Thyroid gland (tissue), 4 donors: Measurements from ENCODE around the gene COG5. TPM values are rescaled to one million over a fixed set of nuclear protein-coding genes. Genes with fewer than 3 reads are reported as not detected.

Experiments
- DNase-seq, 2 donors: peaks; one replicate each; pipeline ENCODE4 v3.0.0-alpha.2; 2019
- H3K27ac ChIP-seq, 3 donors: fragments of 200-600 bp; sonication (generic); 1 replicate in 2 of 3; 2 replicates in 1 of 3; pipeline ENCODE4 v1.5.1; 2016 to 2019; ENCODE audit warnings: mild to moderate bottlenecking in 1 of 3, moderate library complexity in 1 of 3
- H3K27me3 ChIP-seq: fragments of 200-600 bp; sonication (generic); one replicate; pipeline ENCODE4 v1.5.1; 2019
- H3K36me3 ChIP-seq, 2 donors: fragments of 200-600 bp; sonication (generic); one replicate each; pipeline ENCODE4 v1.5.1; 2016 to 2019
- H3K4me1 ChIP-seq, 2 donors: fragments of 200-600 bp; sonication (generic); one replicate each; pipeline ENCODE4 v1.5.1; 2017 to 2019
- H3K4me3 ChIP-seq, 3 donors: fragments of 200-600 bp; sonication (generic); replicated peaks in 1 of 3; 1 replicate in 2 of 3; 2 replicates in 1 of 3; pipeline ENCODE4 v1.5.1; 2016; ENCODE audit warnings: mild to moderate bottlenecking in 1 of 3
- H3K9me3 ChIP-seq: fragments of 200-600 bp; sonication (generic); one replicate; pipeline ENCODE4 v1.5.1; 2017
- POLR2A ChIP-seq, 2 donors: fragments of 450-650 bp; IDR thresholded peaks; one replicate each; pipeline ENCODE4 v1.6.1; 2017; ENCODE audit warnings: antibody characterized with exemption in 2 of 2, mild to moderate bottlenecking in 2 of 2, moderate library complexity in 1 of 2
- WGBS, 2 donors: methylation state at CpG; one replicate each; pipeline ENCODE4 v1.1.5; 2017; 5-methylcytosine and 5-hydroxymethylcytosine counted together
- intact Hi-C: fragments of 100-400 bp; cut with DNase I; formaldehyde crosslinking; loops from one replicate; pipeline ENCODE4 v1.15.1; 2023
- total RNA-seq, 4 donors: library from RNA; depleted of rRNA; stranded (reverse); fragments of >200 nt; gene quantifications; one replicate each; pipeline ENCODE4 v1.2.3, GENCODE V29; 2016
- TF ChIP-seq, protein P1 (sequence below), 6 experiments: fragments of 200-600 bp in 3 of 6; fragments of 450-650 bp in 3 of 6; sonication (generic) in 3 of 6; IDR thresholded peaks; one replicate each; pipeline ENCODE4 v1.5.1; 2016 to 2019; ENCODE audit warnings: antibody characterized with exemption in 6 of 6, mild to moderate bottlenecking in 2 of 6, inconsistent platforms in 1 of 6, moderate library complexity in 1 of 6

Gene COG5
- total RNA-seq, 4 donors from 2014 or later = 108 to 268 (median 148) TPM

- intact Hi-C loops = no loop called here
- no peak overlapping the region for H3K27ac ChIP-seq
- WGBS, 2 donors = 93 to 98% methylated on average over 5 of the region's 5 CpGs
- no peaks in the 10 kb centered on the region for H3K36me3 ChIP-seq
- no peaks in the 10 kb centered on the region for H3K9me3 ChIP-seq
- no peak overlapping the region for H3K4me3 ChIP-seq
- H3K4me1 ChIP-seq = no peaks in the 10 kb centered on the region
- TF ChIP-seq, protein P1, sequence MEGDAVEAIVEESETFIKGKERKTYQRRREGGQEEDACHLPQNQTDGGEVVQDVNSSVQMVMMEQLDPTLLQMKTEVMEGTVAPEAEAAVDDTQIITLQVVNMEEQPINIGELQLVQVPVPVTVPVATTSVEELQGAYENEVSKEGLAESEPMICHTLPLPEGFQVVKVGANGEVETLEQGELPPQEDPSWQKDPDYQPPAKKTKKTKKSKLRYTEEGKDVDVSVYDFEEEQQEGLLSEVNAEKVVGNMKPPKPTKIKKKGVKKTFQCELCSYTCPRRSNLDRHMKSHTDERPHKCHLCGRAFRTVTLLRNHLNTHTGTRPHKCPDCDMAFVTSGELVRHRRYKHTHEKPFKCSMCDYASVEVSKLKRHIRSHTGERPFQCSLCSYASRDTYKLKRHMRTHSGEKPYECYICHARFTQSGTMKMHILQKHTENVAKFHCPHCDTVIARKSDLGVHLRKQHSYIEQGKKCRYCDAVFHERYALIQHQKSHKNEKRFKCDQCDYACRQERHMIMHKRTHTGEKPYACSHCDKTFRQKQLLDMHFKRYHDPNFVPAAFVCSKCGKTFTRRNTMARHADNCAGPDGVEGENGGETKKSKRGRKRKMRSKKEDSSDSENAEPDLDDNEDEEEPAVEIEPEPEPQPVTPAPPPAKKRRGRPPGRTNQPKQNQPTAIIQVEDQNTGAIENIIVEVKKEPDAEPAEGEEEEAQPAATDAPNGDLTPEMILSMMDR (IDR thresholded peaks at IDR 0.05) = no peak
- TF ChIP-seq POLR2A (IDR thresholded peaks at IDR 0.05) = no peak
- DNase-seq = no peak
- H3K27me3 ChIP-seq = no peaks in the 10 kb centered on the region
These were observed 124.7 kb downstream of the COG5 start for GRCh38 chr7:107439025-107439424.

- Histone ChIP-seq H3K27me3 (no peaks in the 10 kb centered on the region), H3K36me3 (no peaks in the 10 kb centered on the region), H3K4me1 (no peaks in the 10 kb centered on the region), H3K27ac (no peak overlapping the region), H3K9me3 (no peaks in the 10 kb centered on the region), H3K4me3 (no peak overlapping the region)
- 94 to 96% methylated on average over 1 of the region's 1 CpG for WGBS, 2 donors
- intact Hi-C loops = no loop called here
- TF ChIP-seq, protein P1 (IDR thresholded peaks at IDR 0.05) = no peak
- DNase-seq = no peak
These were observed 128.0 kb downstream of the COG5 start for GRCh38 chr7:107435749-107436148.

DNA sequence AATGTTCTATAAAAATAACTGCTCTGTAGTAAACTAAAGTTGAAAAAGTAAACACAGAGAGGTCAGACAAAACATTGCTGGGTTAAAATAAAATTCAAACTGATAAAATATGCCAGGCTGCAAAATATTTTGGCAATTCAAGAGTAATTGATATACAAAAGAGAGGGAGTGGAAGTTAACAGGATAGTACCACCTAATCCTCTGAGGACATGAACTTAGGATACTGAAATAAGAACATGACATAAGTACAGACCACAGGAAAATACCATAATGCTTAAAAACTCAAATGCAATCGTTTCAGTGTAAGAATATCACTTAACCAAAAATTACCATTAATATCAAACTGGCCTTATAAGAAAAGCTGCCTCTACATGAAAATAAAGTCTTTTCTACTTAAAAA lies 131.5 kb downstream of the COG5 start:
- Histone ChIP-seq H3K27me3 (no peaks in the 10 kb centered on the region), H3K4me3 (no peak overlapping the region), H3K9me3 (no peaks in the 10 kb centered on the region), H3K27ac (no peak overlapping the region), H3K4me1 (no peaks in the 10 kb centered on the region), H3K36me3 (no peaks in the 10 kb centered on the region)
- no peak for TF ChIP-seq POLR2A (IDR thresholded peaks at IDR 0.05)
- TF ChIP-seq, protein P1 (IDR thresholded peaks at IDR 0.05) = no peak
- DNase-seq = no peak
- intact Hi-C loops = no loop called here
- WGBS, 2 donors = 82 to 83% methylated on average over 1 of the region's 1 CpG

GRCh38 chr7:107430057-107430456 lies 133.7 kb downstream of the COG5 start:
- H3K4me3 ChIP-seq = no peak overlapping the region
- intact Hi-C loops = no loop called here
- H3K4me1 ChIP-seq = no peaks in the 10 kb centered on the region
- no peak overlapping the region for H3K27ac ChIP-seq
- H3K9me3 ChIP-seq = no peaks in the 10 kb centered on the region
- TF ChIP-seq POLR2A (IDR thresholded peaks at IDR 0.05) = no peak
- TF ChIP-seq, protein P1 (IDR thresholded peaks at IDR 0.05) = no peak
- DNase-seq = no peak
- H3K27me3 ChIP-seq = no peaks in the 10 kb centered on the region
- no peaks in the 10 kb centered on the region for H3K36me3 ChIP-seq

DNA sequence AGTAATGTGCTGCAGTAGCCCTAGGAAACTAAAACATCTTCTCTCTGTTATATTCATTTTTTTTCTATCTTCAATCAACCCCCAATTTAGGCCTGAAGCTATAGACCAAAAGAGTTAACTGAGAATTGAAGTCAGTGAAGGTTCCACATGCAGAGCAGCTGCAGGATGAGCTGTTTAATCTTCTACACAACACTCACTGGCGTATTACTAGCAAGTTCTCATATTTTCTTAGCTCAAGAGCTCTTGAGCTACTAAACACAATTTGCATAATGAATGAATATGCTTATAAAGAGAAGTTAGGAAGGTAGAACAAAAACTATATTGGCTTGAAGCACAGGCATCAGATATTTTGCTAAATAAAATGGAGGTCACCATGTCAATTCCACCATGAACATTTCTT lies 135.1 kb downstream of the COG5 start:
- H3K27ac ChIP-seq = no peak overlapping the region
- H3K4me1 ChIP-seq = no peaks in the 10 kb centered on the region
- no peaks in the 10 kb centered on the region for H3K9me3 ChIP-seq
- intact Hi-C loops = no loop called here
- H3K4me3 ChIP-seq = no peak overlapping the region
- no peaks in the 10 kb centered on the region for H3K36me3 ChIP-seq
- DNase-seq = no peak
- TF ChIP-seq, protein P1 (IDR thresholded peaks at IDR 0.05) = no peak
- no peak for TF ChIP-seq POLR2A (IDR thresholded peaks at IDR 0.05)
- H3K27me3 ChIP-seq = no peaks in the 10 kb centered on the region
- WGBS, 2 donors = 92 to 95% methylated on average over 1 of the region's 1 CpG
